EH (cell line): ENCODE results near the gene ZIC5.
A peak's percentile ranks its signal among the peaks of the same experiment; 100 is the strongest.

Experiments
- DNase-seq: peaks from one replicate; pipeline ENCODE4 v3.0.0-alpha.2; 2015; ENCODE audit warnings: low read depth

ZIC5 gene

DNA sequence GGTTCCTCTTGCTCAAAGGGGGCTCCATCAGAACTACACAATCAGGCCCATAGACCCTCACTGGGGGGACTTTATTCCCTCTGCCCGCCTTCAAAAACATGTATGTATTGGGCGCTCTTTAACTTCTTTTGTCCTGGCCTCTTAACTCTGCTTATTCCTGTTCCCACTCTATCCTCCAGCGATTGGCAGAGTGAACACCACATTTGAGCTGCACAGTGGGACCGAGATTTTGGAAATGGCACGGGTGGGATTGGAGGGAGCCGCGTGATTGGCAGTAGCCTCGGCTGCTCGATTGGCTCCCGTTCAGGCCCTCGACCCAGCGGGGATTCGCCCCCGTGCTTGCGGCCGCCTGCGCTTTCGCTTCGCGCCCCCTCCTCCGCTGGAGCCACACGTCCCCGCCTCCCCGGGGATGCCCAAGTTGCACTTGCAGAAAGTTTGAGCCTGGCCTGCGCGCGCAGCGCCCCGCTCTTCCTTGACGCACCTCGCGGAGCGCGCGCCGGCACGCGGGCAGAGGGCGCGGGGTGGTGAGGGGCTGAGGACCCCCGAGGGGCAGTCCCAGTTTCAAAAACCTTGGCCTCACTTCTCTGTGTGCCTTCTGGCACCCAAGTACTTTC, at the start of gene ZIC5:
TSS of gene ZIC5 (minus strand) at position 192 of the 614 bp plus-strand sequence. CDS start at position 28, 164 bp downstream.
- no peak for DNase-seq

GRCh38 chr13:100019780-100020356, 48.3 kb upstream of the ZIC5 start:
- DNase-seq: no peak

- DNase-seq: peak; percentile 23
Measured at GRCh38 chr13:100014621-100015020, 43.1 kb upstream of the ZIC5 start.

DNA sequence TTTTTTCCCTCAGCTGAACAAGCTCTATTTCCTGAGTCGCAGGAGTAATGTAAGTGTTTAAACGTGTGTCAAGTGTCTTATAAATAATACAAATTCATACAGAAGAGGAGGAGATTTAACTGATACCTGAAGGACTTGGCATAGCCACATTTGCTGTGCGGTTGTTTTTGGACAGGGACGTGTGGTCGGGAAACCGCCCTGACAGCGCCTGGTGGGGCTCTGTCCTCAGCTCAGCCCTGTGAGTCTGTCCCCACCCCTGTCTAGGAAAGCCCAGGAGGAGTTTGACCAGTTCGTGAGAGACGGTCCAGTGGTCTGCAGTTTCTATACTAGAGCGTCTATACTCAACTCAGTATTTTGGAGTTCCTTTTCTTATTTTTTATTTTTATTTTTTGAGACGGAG, 26.7 kb upstream of the ZIC5 start:
- DNase-seq: no peak

DNA sequence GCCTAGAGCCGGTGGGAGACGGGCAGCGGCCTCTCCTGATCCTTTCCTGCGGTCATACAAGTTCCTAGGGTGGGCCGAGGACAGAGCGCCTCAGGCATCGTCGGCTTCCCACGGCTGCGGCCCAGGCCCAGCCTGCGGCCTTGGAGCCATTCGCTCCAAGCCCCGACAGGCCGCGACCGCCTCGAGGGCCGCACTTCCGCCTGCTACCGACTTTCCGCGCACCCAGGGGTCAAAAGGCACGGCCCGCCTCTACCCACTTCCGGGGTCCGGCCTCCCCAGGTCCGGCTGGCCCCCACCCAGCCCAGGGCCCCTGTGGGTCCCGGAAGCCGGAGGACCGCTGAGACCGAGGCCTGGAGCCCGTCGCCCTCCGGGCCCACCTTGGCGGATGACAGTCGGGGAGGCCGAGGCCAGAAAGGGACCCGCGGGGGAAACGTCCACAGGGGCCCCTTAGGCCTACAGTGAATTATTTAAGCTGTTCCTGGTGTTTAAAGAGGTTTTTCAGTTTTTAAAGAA, 26.2 kb upstream of the ZIC5 start:
- no peak for DNase-seq

- DNase-seq: no peak
Measured at GRCh38 chr13:99996381-99996973, 24.9 kb upstream of the ZIC5 start.

DNA sequence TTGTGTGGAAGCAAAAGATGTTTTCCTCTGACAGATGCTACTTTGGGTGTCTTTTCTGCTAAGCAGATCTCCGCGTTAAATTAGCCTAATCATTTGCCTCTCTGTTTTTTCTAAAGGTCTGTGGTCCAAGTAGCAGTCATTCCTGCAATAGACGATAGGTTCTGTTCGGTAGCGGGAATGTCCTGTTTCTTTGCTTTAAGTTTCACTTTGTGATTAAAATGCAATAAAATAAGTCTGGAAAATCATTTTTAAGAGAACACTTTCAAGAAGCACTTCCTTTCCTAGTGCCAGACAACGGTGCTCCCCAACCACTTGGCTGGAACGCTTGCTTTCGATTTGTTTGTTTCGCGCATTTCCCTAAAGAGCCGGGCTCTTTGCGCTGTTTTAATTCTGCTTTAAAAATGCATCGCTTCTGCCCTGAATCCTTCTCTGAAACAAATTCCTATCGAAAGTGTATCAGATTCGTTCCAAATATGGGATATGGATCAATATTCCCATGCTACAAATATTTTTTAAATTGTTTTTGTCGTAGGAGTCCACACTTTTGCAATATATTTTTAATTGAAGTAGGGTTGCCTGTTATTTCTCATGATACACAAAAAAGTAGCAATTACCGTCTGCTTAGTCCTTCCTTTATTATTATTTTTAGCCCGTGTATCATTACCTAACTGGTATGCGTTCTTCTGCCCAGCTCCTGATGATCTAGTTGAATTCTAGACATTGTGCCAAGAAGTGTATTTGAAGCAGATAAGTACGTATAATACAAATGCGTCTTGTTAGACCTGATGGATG, 24.2 kb upstream of the ZIC5 start:
- DNase-seq: peak; percentile 27

- DNase-seq: no peak
Measured at GRCh38 chr13:99995104-99995588, 23.6 kb upstream of the ZIC5 start.

DNA sequence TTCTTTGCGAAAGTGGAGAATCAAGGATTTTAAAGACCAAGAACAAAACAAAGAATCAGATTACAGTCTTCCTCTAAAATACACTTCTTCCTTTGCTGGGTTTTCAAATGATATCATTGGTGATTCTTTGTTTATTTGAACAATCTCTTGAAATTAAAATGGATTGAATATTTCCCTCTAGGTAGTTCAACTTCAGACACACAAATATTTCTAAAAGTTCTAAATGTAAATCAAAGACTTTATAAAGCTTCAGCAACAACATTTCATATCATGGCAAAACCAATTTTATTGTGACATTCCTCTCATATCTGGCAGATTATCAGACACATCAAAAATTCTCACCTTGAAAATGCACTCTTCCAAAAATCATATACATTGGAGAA, 23.1 kb upstream of the ZIC5 start:
- DNase-seq: no peak

DNA sequence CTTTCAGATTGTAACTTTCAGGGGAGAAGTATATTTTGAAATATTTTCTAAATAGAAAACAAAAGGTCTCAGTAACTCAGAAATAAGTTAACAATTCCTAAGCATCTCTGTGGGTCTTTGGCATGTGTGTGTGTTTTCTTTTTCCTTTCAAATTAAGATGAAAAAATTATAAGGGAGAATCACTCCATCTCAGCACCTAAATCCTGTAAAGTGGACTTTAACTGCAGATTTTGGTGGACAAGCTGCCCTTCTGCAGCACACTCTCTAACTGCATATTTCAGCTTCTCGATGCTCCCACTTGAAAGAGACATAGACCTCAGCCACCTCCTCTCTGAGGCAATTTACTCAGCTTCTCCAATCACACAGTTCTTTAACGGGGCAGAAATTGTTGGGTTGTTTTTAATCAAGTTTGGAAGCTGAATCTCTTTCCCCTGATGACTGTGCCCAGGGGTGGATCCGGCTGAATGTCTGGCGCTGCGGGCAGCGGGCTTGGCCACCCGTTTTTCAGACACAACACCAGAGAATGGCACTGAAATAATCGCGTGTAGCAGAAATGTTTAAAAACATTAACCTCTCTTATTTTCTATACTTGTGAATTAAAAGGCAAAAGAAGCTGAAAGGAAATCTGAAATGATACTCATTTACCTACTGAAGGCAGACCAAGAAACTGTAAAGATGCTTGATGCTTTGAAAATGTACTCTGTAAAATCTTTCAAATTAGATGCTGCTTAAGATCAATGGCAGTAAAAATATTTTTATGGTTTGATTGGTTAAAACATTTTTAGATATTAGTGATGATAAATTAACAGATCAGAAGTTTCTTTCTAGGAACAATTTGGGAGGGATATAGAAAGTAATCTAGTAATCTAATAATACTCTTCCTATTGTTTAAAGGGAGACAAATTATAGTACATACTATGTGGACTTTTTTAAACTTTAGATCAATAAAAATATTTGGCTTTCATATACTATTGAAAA, 22.4 kb upstream of the ZIC5 start:
- no peak for DNase-seq

DNA sequence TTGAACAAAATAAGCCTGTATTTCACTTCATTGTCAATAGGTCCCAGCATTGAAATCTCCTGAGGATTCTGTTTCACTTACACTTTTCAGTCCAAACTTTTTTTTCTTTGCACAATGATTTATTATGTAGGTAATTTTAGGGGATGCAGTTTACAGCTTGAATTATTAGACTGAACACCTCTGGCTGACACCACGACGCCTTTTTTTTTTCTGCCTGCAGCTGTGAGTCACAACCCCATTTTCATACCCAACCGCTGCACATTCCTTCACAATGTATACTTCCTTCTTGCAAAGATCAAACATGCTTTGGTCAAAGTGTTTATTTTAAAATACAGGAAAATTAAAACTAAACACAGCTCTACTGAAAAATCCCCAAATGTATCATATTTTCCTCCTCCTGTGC, 21.4 kb upstream of the ZIC5 start:
- DNase-seq: peak; percentile 32

GRCh38 chr13:99991828-99992775, 20.5 kb upstream of the ZIC5 start:
- DNase-seq: no peak

- no peak for DNase-seq
Measured at GRCh38 chr13:99991013-99991827, 19.7 kb upstream of the ZIC5 start.

- no peak for DNase-seq
Measured at GRCh38 chr13:99990126-99990977, 18.8 kb upstream of the ZIC5 start.

GRCh38 chr13:99989276-99990125, 17.9 kb upstream of the ZIC5 start:
- DNase-seq: no peak

DNA sequence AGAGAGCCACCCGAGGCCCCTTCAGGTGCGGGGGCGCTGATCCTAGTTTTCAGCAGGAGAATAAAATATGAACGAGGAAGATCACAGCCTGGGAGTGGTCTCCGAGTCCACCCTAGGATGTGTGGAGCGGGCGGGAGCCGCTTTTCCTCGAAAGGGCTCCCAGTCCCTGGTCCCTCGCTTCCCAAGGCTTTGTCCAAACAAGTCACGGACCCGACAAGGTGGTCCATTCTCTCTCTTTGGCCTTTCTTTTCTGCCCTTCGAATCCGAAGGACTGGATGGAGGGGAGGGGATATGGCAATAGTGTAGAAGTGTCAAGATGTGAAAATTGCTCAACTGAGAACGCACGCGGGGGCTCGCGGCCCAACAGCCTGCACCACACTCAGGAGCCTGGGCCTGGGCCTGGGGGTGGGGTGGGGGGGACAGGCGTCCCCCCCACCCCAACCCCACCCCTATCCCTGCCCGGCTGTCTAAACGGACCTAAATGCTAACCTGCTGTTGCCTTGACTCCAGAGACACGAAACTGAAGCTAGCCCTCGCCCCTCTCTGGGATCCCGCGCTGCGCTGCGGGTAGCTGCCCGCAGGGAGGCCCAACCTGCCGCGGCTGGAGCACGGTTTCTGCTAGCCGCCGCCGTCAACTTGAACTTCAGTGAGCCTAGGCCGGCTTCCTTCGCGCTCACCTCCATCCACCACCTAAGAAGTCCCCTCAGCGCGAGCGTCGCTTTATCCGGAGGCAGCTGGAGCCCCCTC, 17.1 kb upstream of the ZIC5 start:
- no peak for DNase-seq
